K562 (cell line): Measurements from ENCODE around the gene MRRF. TPM values are rescaled to one million over a fixed set of nuclear protein-coding genes. Genes with fewer than 3 reads are reported as not detected.

ENCODE experiments used
- ATAC-seq: fragments of 200-7000 bp; cut with Tn5 transposase; 3 replicates; pipeline ENCODE4 v1.9.1; 2020; ENCODE audit warnings: moderate library complexity
- BruUV-seq: library from RNA; stranded (reverse); fragments of 400-500 nt; replicated peaks from 2 replicates; lab custom pipeline; 2021; lab: Mats Ljungman, UMichigan
- CTCF ChIA-PET: fragments of 300-600 bp; formaldehyde crosslinking; extraction: SDS; loops from one replicate; lab custom pipeline; 2021; ENCODE audit warnings: low intra/inter-chr PET ratio; lab: Yijun Ruan, JAX
- POLR2A ChIA-PET: fragments of 300-600, 350-650 bp; sonication (Branson Sonifier 250); formaldehyde crosslinking; extraction: SDS; loops from one replicate; lab custom pipeline; 2021; ENCODE audit warnings: antibody characterized with exemption, inconsistent platforms; lab: Yijun Ruan, JAX
- DNase-seq, 4 experiments: peaks; one replicate each; pipeline versions ENCODE4 v3.0.0 to v3.0.0-alpha.2; 2011 to 2018; ENCODE audit warnings: low spot score in 3 of 4, mixed read lengths in 3 of 4; ENCODE audit errors: extremely low read depth in 1 of 4
- FAIRE-seq: peaks from 2 replicates; lab custom pipeline; 2011; peaks lifted over from hg19 to GRCh38; lab: Jason Lieb, UNC
- H2AFZ ChIP-seq: 2 replicates; pipeline ENCODE4 v1.6.0; 2011; ENCODE audit warnings: low read depth, low read length, control low read depth, inconsistent platforms
- H3K27ac ChIP-seq: fragments of 200-600 bp; 3 replicates; pipeline ENCODE4 v1.8.0; 2011; ENCODE audit warnings: low read depth, mild to moderate bottlenecking, control low read depth, inconsistent platforms, low read length, moderate library complexity, mixed read lengths; ENCODE audit errors: extremely low read depth
- H3K27me3 ChIP-seq, 2 experiments: fragments of 300-600 bp in 1 of 2; 2 replicates in 1 of 2; 3 replicates in 1 of 2; pipeline versions ENCODE4 v1.6.0 to v1.8.0; 2011; ENCODE audit warnings: inconsistent platforms in 2 of 2, low read length in 2 of 2, mild to moderate bottlenecking in 1 of 2, mixed read lengths in 1 of 2, moderate library complexity in 1 of 2; ENCODE audit not compliant: control insufficient read depth in 2 of 2, insufficient read depth in 2 of 2
- H3K36me3 ChIP-seq: fragments of 300-600 bp; 3 replicates; pipeline ENCODE4 v1.8.0; 2011; ENCODE audit warnings: mild to moderate bottlenecking, low read length, inconsistent platforms; ENCODE audit not compliant: control insufficient read depth, insufficient read depth
- H3K4me1 ChIP-seq, 2 experiments: fragments of 200-600 bp in 1 of 2; replicated peaks in 1 of 2; 2 replicates in 1 of 2; 3 replicates in 1 of 2; pipeline versions ENCODE4 v1.5.1 to v1.8.0; 2011; ENCODE audit warnings: inconsistent platforms in 2 of 2, low read length in 2 of 2, mild to moderate bottlenecking in 1 of 2, mixed read lengths in 1 of 2, moderate library complexity in 1 of 2; ENCODE audit not compliant: control insufficient read depth in 2 of 2, insufficient read depth in 2 of 2
- H3K4me2 ChIP-seq: 2 replicates; pipeline ENCODE4 v1.6.1; 2011; ENCODE audit warnings: low read length, control low read depth, inconsistent platforms, mixed read lengths; ENCODE audit not compliant: insufficient read depth
- H3K4me3 ChIP-seq: fragments of 200-600 bp; sonication (generic), shearing (Covaris generic); 2 replicates; pipeline ENCODE4 v1.5.1; 2016; ENCODE audit warnings: control low read depth, inconsistent platforms
- H3K79me2 ChIP-seq: fragments of 200-600 bp; 3 replicates; pipeline ENCODE4 v1.8.0; 2011; ENCODE audit warnings: low read length, inconsistent platforms; ENCODE audit not compliant: control insufficient read depth, insufficient read depth
- H3K9ac ChIP-seq, 2 experiments: 2 replicates each; pipeline versions ENCODE4 v1.6.0 to v1.6.1; 2011; ENCODE audit warnings: low read depth in 2 of 2, low read length in 2 of 2, control low read depth in 1 of 2, inconsistent platforms in 1 of 2, mild to moderate bottlenecking in 1 of 2, mixed read lengths in 1 of 2; ENCODE audit not compliant: insufficient read depth in 1 of 2
- H3K9me1 ChIP-seq: one replicate; pipeline ENCODE4 v1.6.0; 2011; ENCODE audit warnings: inconsistent platforms, mild to moderate bottlenecking, low read length, moderate library complexity; ENCODE audit not compliant: control insufficient read depth, insufficient read depth
- H3K9me3 ChIP-seq: replicated peaks from 2 replicates; pipeline ENCODE4 v1.5.1; 2011; ENCODE audit warnings: low read depth, low read length, inconsistent platforms; ENCODE audit not compliant: control insufficient read depth, insufficient read depth
- H4K20me1 ChIP-seq: replicated peaks from 2 replicates; pipeline ENCODE4 v1.6.1; 2011; ENCODE audit warnings: low read length, inconsistent platforms, mixed read lengths; ENCODE audit not compliant: control insufficient read depth, insufficient read depth
- BCOR ChIP-seq: fragments of 450-650 bp; IDR thresholded peaks from 2 replicates; pipeline ENCODE4 v1.6.1; 2016
- CBX2 ChIP-seq: fragments of 200-600 bp; sonication (generic); IDR thresholded peaks from one replicate; pipeline ENCODE4 v1.6.1; 2012; ENCODE audit warnings: mild to moderate bottlenecking, low read length, inconsistent platforms; ENCODE audit not compliant: insufficient read depth, poor library complexity, severe bottlenecking
- CREB5 ChIP-seq: fragments of 250-450 bp; sonication (Bioruptor Pico); IDR thresholded peaks from 2 replicates; pipeline ENCODE4 v1.5.0; 2020; ENCODE audit warnings: mild to moderate bottlenecking
- GATAD2A ChIP-seq: fragments of 450-650 bp; IDR thresholded peaks from 2 replicates; pipeline ENCODE4 v1.6.1; 2017
- NFATC3 ChIP-seq: fragments of 450-650 bp; IDR thresholded peaks from 2 replicates; pipeline ENCODE4 v1.6.1; 2017; ENCODE audit warnings: mild to moderate bottlenecking
- RB1 ChIP-seq: fragments of 450-650 bp; IDR thresholded peaks from 2 replicates; pipeline ENCODE4 v1.6.1; 2017; ENCODE audit warnings: low read depth, mild to moderate bottlenecking
- SOX6 ChIP-seq: fragments of 450-650 bp; IDR thresholded peaks from 2 replicates; pipeline ENCODE4 v1.6.1; 2014; ENCODE audit warnings: mild to moderate bottlenecking
- ZNF124 ChIP-seq: sonication (generic); formaldehyde crosslinking; IDR thresholded peaks from 2 replicates; pipeline ENCODE4 v1.8.1; 2022; ENCODE audit warnings: missing genetic modification reagents
- ZNF316 ChIP-seq: fragments of 450-650 bp; IDR thresholded peaks from 2 replicates; pipeline ENCODE4 v1.6.1; 2016
- WGBS: fragments of 100-300 bp; shearing (Covaris generic); methylation state at CpG from one replicate; pipeline ENCODE4 v1.1.6; 2016; ENCODE audit warnings: low coverage, mixed read lengths; ENCODE audit not compliant: insufficient coverage; ENCODE audit errors: missing lambda C conversion rate; 5-methylcytosine and 5-hydroxymethylcytosine counted together
- in situ Hi-C: fragments of 300-500 bp; cut with MboI; formaldehyde crosslinking; loops from 4 replicates; pipeline ENCODE4 v1.15.0; 2018; ENCODE audit warnings: inconsistent platforms, mixed read lengths
- intact Hi-C: fragments of 100-400 bp; cut with micrococcal nuclease; formaldehyde crosslinking; loops from 2 replicates; pipeline ENCODE4 v1.14.2; 2022
- polyA plus RNA-seq, 8 experiments: library from polyadenylated mRNA; depleted of rRNA in 4 of 8; stranded (reverse) in 5 of 8; unstranded in 3 of 8; fragments of >200 nt; fragmentation: Nextera tagmentation in 2 of 8; fragmentation: Illumina TruSeq in 1 of 8; extraction: Ambion mirVana in 2 of 8; extraction: Trizol in 1 of 8; gene quantifications; 2 replicates each; pipeline versions ENCODE4 v1.2.1 to v1.2.3, GENCODE V29; 2011 to 2014; ENCODE audit warnings: inconsistent platforms in 1 of 8, missing spikeins in 1 of 8
- total RNA-seq, 7 experiments: library from RNA; depleted of rRNA in 6 of 7; stranded (reverse); fragments of >200 nt in 6 of 7; fragmentation: Illumina TruSeq in 2 of 7; extraction: Trizol in 2 of 7; gene quantifications; 2 replicates each; pipeline versions ENCODE4 v1.2.1 to v1.2.3, GENCODE V29; 2011 to 2021; ENCODE audit warnings: low replicate concordance in 1 of 7
- TF ChIP-seq, protein P1 (sequence below), 2 experiments: fragments of 450-650 bp in 1 of 2; sonication (generic) in 1 of 2; formaldehyde crosslinking in 1 of 2; IDR thresholded peaks in 1 of 2; conservative IDR thresholded peaks in 1 of 2; 2 replicates each; pipeline versions ENCODE4 v1.6.1 to v1.8.1; 2016 to 2023; ENCODE audit warnings: mild to moderate bottlenecking in 2 of 2, moderate library complexity in 2 of 2, inconsistent platforms in 1 of 2, missing genetic modification reagents in 1 of 2

MRRF gene
- total and polyA plus RNA-seq, 9 of the 15 experiments (the other 6 are each of a cell fraction or from before 2014, with no cell fraction given) = 55.0 to 105 (median 81.2) TPM

DNA sequence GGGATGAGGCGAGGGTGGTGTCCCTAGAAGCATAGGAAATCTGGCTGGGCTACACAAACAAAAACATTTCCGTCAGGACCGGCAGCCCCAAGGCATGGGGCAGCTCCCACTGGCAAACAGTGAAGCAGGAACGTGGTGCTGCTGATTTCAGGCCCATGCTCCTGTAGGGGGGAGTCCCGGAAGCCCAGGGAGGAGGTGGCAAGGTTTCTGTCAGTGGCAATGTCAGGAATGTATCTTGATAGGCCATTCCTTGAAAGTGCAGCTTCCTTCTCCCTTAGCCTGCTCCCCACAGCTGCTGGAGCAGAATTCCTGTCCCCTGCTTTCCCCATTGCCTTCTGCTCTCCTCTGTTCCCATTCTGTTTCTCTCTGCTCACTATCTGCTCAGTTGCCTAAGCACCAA, 42.4 kb downstream of the MRRF start:
- TF ChIP-seq, protein P1, sequence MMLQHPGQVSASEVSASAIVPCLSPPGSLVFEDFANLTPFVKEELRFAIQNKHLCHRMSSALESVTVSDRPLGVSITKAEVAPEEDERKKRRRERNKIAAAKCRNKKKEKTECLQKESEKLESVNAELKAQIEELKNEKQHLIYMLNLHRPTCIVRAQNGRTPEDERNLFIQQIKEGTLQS (IDR thresholded peaks at IDR 0.05) = no peak
- TF ChIP-seq, protein P1 (CRISPR knock-in tag; conservative IDR thresholded peaks at IDR 0.05) = no peak
- TF ChIP-seq RB1 = no peak
- no peak for TF ChIP-seq SOX6
- TF ChIP-seq NFATC3 = no peak
- no peak for TF ChIP-seq BCOR
- TF ChIP-seq CREB5 (CRISPR knock-in tag) = no peak
- TF ChIP-seq GATAD2A = no peak
- TF ChIP-seq ZNF124 (CRISPR knock-in tag) = no peak
- no peak for TF ChIP-seq ZNF316
- TF ChIP-seq CBX2 = no peak
- Histone ChIP-seq H4K20me1 (0 out of 2 replicates have a peak, but pooled peaks cover 5% of the 10 kb centered on the region), H2AFZ (no peak overlapping the region), H3K36me3 (peaks cover 92% of the 10 kb centered on the region), H3K9me1 (no peaks in the 10 kb centered on the region), H3K27me3 (no peaks in the 10 kb centered on the region), H3K4me1 (no peaks in the 10 kb centered on the region), H3K79me2 (0 out of 3 replicates have a peak, but pooled peaks cover 3% of the 10 kb centered on the region), H3K27ac (no peak overlapping the region), H3K4me2 (no peak overlapping the region), H3K9ac (no peak overlapping the region; a peak in 1 of 4 replicates), H3K9me3 (no peaks in the 10 kb centered on the region), H3K4me3 (no peak overlapping the region)
- FAIRE-seq (no peak), DNase-seq (no peak), ATAC-seq (no peak)
- no TSS peak for BruUV-seq
- intact Hi-C loops = no loop called here
- CTCF ChIA-PET = no interaction called here
- 67% methylated on average over 5 of the region's 5 CpGs for WGBS
- POLR2A ChIA-PET = interaction anchor here (1.2 kb wide), 1 partner anchor 9 kb away, joined by 3 read pairs; no protein-coding TSS in a partner anchor
- in situ Hi-C loops = no loop called here
